ENCODE measurements around the gene TF.

The TF gene

GRCh38 chr3:133812872-133813271 lies 66.7 kb downstream of the TF start:
- DNase-seq (ENCODE audit: low read depth in 2 of 2): no peak

- DNase-seq (ENCODE audit: low read depth in 2 of 2): no peak
These were observed 69.2 kb downstream of the TF start for GRCh38 chr3:133815386-133815785.

- DNase-seq (ENCODE audit: low read depth in 2 of 2): no peak
These were observed 73.9 kb downstream of the TF start for GRCh38 chr3:133820129-133820528.

GRCh38 chr3:133820889-133821675 lies 74.9 kb downstream of the TF start:
- DNase-seq (ENCODE audit: low read depth in 2 of 2): no peak

GRCh38 chr3:133821767-133822638 lies 75.8 kb downstream of the TF start:
- no peak for DNase-seq (ENCODE audit: low read depth in 2 of 2)

- no peak for DNase-seq (ENCODE audit: low read depth in 2 of 2)
These were observed 78.8 kb downstream of the TF start for GRCh38 chr3:133824961-133825485.

- DNase-seq (ENCODE audit: low read depth in 2 of 2): no peak
These were observed 80.0 kb downstream of the TF start for GRCh38 chr3:133825969-133826727.

GRCh38 chr3:133827136-133827535 lies 80.9 kb downstream of the TF start:
- DNase-seq (ENCODE audit: low read depth in 2 of 2): no peak

- no peak for DNase-seq (ENCODE audit: low read depth in 2 of 2)
These were observed 81.5 kb downstream of the TF start for GRCh38 chr3:133827684-133828083.

- no peak for DNase-seq (ENCODE audit: low read depth in 2 of 2)
These were observed 82.5 kb downstream of the TF start for GRCh38 chr3:133828576-133829309.

GRCh38 chr3:133829310-133829707 lies 83.1 kb downstream of the TF start:
- no peak for DNase-seq (ENCODE audit: low read depth in 2 of 2)

GRCh38 chr3:133830071-133830470 lies 83.9 kb downstream of the TF start:
- DNase-seq (ENCODE audit: low read depth in 2 of 2): no peak

GRCh38 chr3:133831966-133832801 lies 86.0 kb downstream of the TF start:
- no peak for DNase-seq (ENCODE audit: low read depth in 2 of 2)

GRCh38 chr3:133832802-133833144 lies 86.6 kb downstream of the TF start:
- DNase-seq (ENCODE audit: low read depth in 2 of 2): no peak

- DNase-seq (ENCODE audit: low read depth in 2 of 2): no peak
These were observed 87.1 kb downstream of the TF start for GRCh38 chr3:133833267-133833666.

GRCh38 chr3:133833880-133834620 lies 87.9 kb downstream of the TF start:
- no peak for DNase-seq (ENCODE audit: low read depth in 2 of 2)

GRCh38 chr3:133834621-133835417 lies 88.6 kb downstream of the TF start:
- DNase-seq (ENCODE audit: low read depth in 2 of 2): no peak

- no peak for DNase-seq (ENCODE audit: low read depth in 2 of 2)
These were observed 89.2 kb downstream of the TF start for GRCh38 chr3:133835418-133835743.

- DNase-seq (ENCODE audit: low read depth in 2 of 2): no peak
These were observed 89.8 kb downstream of the TF start for GRCh38 chr3:133835961-133836360.
